ENCODE data around the gene PNP.
A peak's percentile ranks its signal among the peaks of the same experiment; 100 is the strongest.

PNP gene

GRCh38 chr14:20455355-20456300 lies 13.6 kb upstream of the PNP start (continued):
- TF ChIP-seq ZNF600 (tag by site-specific recombination; IDR thresholded peaks at IDR 0.05): no peak
- TF ChIP-seq EGR2 (tag by site-specific recombination; IDR thresholded peaks at IDR 0.05; ENCODE audit: low read depth): peak; percentile 61
- TF ChIP-seq ZNF416 (tag by site-specific recombination; IDR thresholded peaks at IDR 0.05): no peak
- TF ChIP-seq YY1 (tag by site-specific recombination; IDR thresholded peaks at IDR 0.05): 0 out of 2 replicates have a peak, but pooled peaks have one; percentile 4
- TF ChIP-seq ZNF473 (tag by site-specific recombination; IDR thresholded peaks at IDR 0.05): no peak
- no peak for TF ChIP-seq ZNF521 (tag by site-specific recombination; IDR thresholded peaks at IDR 0.05)
- peak; percentile 83; the same call in 1 of the 2 replicates for TF ChIP-seq KLF8 (tag by site-specific recombination; IDR thresholded peaks at IDR 0.05)
- peak; percentile 44 for TF ChIP-seq ZNF366 (tag by site-specific recombination; conservative IDR thresholded peaks at IDR 0.05)
- peak; percentile 75 for TF ChIP-seq PRDM10 (tag by site-specific recombination; IDR thresholded peaks at IDR 0.05)
- no peak for TF ChIP-seq ZNF280D (tag by site-specific recombination; IDR thresholded peaks at IDR 0.05)
- TF ChIP-seq ZFP3 (tag by site-specific recombination; IDR thresholded peaks at IDR 0.05; ENCODE audit: low read depth): no peak
- peak; percentile 12 for TF ChIP-seq ZXDB (tag by site-specific recombination; IDR thresholded peaks at IDR 0.05)
- peak; percentile 44 for TF ChIP-seq SP3 (tag by site-specific recombination; IDR thresholded peaks at IDR 0.05)
- peak; percentile 60; the same call in 1 of the 2 replicates for TF ChIP-seq ZFHX2 (tag by site-specific recombination; conservative IDR thresholded peaks at IDR 0.05)
- peak; percentile 12; the same call in 1 of the 2 replicates for TF ChIP-seq KLF16 (tag by site-specific recombination; IDR thresholded peaks at IDR 0.05)
- TF ChIP-seq ZNF629 (tag by site-specific recombination; IDR thresholded peaks at IDR 0.05): 0 out of 2 replicates have a peak, but pooled peaks have one; percentile 62
- TF ChIP-seq ZNF266 (tag by site-specific recombination; IDR thresholded peaks at IDR 0.05; ENCODE audit: low read depth): no peak
- TF ChIP-seq ZNF621 (tag by site-specific recombination; IDR thresholded peaks at IDR 0.05): no peak
- peak; percentile 33; the same call in 1 of the 2 replicates for TF ChIP-seq GLIS1 (tag by site-specific recombination; IDR thresholded peaks at IDR 0.05)
- no peak for TF ChIP-seq ZNF302 (tag by site-specific recombination; IDR thresholded peaks at IDR 0.05; ENCODE audit: low read depth)
- TF ChIP-seq OVOL3 (tag by site-specific recombination; IDR thresholded peaks at IDR 0.05): no peak
- TF ChIP-seq ZNF792 (tag by site-specific recombination; IDR thresholded peaks at IDR 0.05): no peak
- no peak for TF ChIP-seq YY2 (tag by site-specific recombination; IDR thresholded peaks at IDR 0.05)
- no peak for TF ChIP-seq ZNF239 (tag by site-specific recombination; IDR thresholded peaks at IDR 0.05)
- TF ChIP-seq PATZ1 (tag by site-specific recombination; IDR thresholded peaks at IDR 0.05): peak; percentile 9
- no peak for TF ChIP-seq ZNF274 (IDR thresholded peaks at IDR 0.05; ENCODE audit: low read length)
- TF ChIP-seq ZNF274 (tag by site-specific recombination; IDR thresholded peaks at IDR 0.05; ENCODE audit: borderline replicate concordance): no peak

Data from HEK293 (cell line).